Activated T-cell treated with anti-CD3 and anti-CD28 coated beads for 4 hours (primary cell): ENCODE results near the gene CFAP300.

Experiments
- DNase-seq: peaks from one replicate; pipeline ENCODE4 v3.0.0-alpha.2; 2020

Gene CFAP300

GRCh38 chr11:102047305-102047924, at the start of gene CFAP300:
Gene CFAP300, plus strand, starts transcription at chr11:102047437. Its CDS starts 34 bp downstream, at chr11:102047471.
- peak; percentile 14 for DNase-seq

- no peak for DNase-seq
Measured at GRCh38 chr11:102001657-102002338, 45.4 kb upstream of the CFAP300 start.

- no peak for DNase-seq
Measured at GRCh38 chr11:102004220-102004619, 43.0 kb upstream of the CFAP300 start.

GRCh38 chr11:102005306-102005705, 41.9 kb upstream of the CFAP300 start:
- DNase-seq: no peak

GRCh38 chr11:102006835-102007566, 40.2 kb upstream of the CFAP300 start:
- no peak for DNase-seq

- DNase-seq: no peak
Measured at GRCh38 chr11:102007567-102008437, 39.4 kb upstream of the CFAP300 start.

GRCh38 chr11:102010776-102011494, 36.3 kb upstream of the CFAP300 start:
- DNase-seq: no peak

- DNase-seq: no peak
Measured at GRCh38 chr11:102012946-102013345, 34.3 kb upstream of the CFAP300 start.

GRCh38 chr11:102014756-102015155, 32.5 kb upstream of the CFAP300 start:
- no peak for DNase-seq

GRCh38 chr11:102017026-102017425, 30.2 kb upstream of the CFAP300 start:
- no peak for DNase-seq

GRCh38 chr11:102026217-102026616, 21.0 kb upstream of the CFAP300 start:
- DNase-seq: no peak

GRCh38 chr11:102026959-102027358, 20.3 kb upstream of the CFAP300 start:
- DNase-seq: no peak

- no peak for DNase-seq
Measured at GRCh38 chr11:102036757-102037156, 10.5 kb upstream of the CFAP300 start.

- no peak for DNase-seq
Measured at GRCh38 chr11:102046841-102047240, 396 bp upstream of the CFAP300 start.

GRCh38 chr11:102050927-102051575, 3.8 kb downstream of the CFAP300 start:
- no peak for DNase-seq

GRCh38 chr11:102061276-102061675, 14.0 kb downstream of the CFAP300 start:
- DNase-seq: no peak

- DNase-seq: no peak
Measured at GRCh38 chr11:102062106-102062505, 14.9 kb downstream of the CFAP300 start.

GRCh38 chr11:102064316-102064715, 17.1 kb downstream of the CFAP300 start:
- no peak for DNase-seq

GRCh38 chr11:102070766-102071165, 23.5 kb downstream of the CFAP300 start:
- no peak for DNase-seq

GRCh38 chr11:102071497-102072472, 24.5 kb downstream of the CFAP300 start:
- DNase-seq: no peak
